HK-2 (cell line): ENCODE data around the gene TMPRSS13.
"Not testable (repeated sequence)": the region's sequence is repeated elsewhere in the genome, so short reads cannot be mapped to it uniquely, and the experiment has no call there.

Source experiments
- DNase-seq: peaks from one replicate; pipeline ENCODE4 v3.0.0-alpha.2; 2018; ENCODE audit not compliant: unreplicated experiment

The TMPRSS13 gene

GRCh38 chr11:117929142-117929915 lies at the start of gene TMPRSS13:
Gene TMPRSS13 (minus strand): TSS chr11:117929402. CDS start chr11:117929307, 95 bp downstream.
- DNase-seq, result no peak

DNA sequence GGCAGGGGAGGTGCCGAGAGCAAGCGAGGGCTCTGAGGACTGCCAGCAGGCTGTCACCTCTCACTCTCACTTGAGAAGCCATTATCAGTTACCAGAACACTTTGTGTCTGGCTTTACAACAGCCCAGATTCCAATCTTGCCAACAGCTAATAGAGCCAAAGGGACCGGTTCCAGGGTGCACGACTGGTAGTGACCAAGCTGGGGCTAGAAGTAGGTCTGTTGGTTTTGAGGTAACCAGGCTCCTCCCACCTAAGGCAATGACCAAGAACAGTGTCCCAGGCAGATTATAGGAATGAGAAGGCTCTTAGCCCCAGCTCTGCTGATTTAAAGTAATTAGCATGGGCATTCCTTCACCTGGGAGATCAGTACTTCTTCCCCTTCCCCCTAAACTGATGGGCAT lies 49.8 kb upstream of the TMPRSS13 start:
- no peak for DNase-seq

DNA sequence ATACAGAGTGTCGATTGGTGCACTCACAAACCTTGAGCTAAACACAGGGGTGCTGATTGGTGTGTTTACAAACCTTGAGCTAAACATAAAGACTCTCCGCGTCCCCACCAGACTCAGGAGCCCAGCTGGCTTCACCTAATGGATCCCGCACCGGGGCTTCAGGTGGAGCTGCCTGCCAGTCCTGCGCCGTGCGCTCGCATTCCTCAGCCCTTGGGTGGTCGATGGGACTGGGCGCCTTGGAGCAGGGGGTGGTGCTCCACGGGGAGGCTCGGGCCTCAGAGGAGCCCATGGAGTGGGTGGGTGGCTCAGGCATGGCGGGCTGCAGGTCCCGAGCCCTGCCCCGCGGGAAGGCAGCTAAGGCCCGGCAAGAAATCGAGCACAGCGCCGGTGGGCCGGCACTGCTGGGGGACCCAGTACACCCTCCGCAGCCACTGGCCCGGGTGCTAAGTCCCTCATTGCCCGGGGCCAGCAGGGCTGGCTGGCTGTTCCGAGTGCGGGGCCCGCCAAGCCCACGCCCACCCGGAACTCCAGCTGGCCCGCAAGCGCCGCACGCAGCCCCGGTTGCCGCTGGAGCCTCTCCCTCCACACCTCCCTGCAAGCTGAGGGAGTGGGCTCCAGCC lies 49.2 kb upstream of the TMPRSS13 start:
- DNase-seq, result not testable (repeated sequence)

DNA sequence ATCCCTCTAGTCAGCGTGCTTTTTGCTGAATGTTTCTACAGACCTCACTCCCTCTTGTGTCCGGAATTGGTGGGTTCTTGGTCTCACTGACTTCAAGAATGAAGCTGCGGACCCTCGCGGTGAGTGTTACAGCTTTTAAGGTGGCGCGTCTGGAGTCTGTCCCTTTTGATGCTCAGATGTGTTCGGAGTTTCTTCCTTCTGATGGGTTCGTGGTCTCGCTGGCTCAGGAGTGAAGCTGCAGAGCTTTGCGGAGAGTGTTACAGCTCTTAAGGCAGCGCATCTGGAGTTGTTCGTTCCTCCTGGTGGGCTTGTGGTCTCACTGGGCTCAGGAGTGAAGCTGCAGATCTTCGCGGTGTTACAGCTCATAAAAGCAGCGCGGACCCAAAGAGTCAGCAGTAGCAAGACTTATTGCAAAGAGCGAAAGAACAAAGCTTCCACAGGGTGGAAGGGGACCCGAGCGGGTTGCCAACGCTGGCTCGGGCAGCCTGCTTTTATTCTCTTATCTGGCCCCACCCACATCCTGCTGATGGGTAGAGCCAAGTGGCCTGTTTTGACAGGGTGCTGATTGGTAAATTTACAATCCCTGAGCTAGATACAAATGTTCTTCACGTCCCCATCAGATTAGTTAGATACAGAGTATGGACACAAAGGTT lies 48.5 kb upstream of the TMPRSS13 start:
- not testable (repeated sequence) for DNase-seq

DNA sequence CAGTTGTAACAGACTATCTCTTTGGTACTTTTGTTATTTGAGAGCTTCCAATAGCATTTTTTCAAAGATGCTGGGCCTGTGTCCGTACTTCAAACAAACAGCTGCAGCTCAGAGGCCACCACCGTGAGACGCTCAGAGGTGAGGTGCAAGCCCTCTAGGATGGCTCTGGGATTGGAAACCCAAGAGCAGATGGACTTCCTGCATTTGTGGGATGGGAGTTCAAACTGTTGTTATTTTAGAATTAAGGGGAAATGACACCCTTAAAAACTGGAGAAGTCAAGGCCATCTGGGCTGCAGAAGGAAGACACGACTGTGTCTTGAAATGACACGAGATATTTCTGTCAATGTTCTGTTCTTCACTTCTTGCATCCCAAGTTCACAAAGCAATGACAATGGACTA lies 47.8 kb upstream of the TMPRSS13 start:
- no peak for DNase-seq

DNA sequence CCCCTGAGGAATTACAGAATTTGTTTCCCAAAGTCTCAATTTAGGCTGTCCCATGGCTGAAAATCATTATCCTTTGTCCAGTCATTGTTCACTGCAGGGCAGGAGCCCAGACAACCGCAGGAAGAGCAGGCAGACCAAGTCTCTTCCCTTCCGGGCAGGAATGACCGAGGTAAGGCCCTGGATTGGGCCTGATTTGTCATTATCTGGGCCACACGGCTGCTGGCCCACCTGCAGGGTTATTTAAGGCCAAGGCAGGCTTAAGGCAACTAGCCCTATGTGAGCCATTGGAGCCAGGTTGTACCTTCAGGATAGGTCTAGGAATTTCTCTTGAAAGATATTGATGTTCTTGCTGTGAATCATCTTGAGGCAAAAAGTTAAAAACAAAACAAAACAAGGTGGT lies 47.2 kb upstream of the TMPRSS13 start:
- DNase-seq, result no peak

- no peak for DNase-seq
Observed at GRCh38 chr11:117973503-117973860, 44.3 kb upstream of the TMPRSS13 start.

DNA sequence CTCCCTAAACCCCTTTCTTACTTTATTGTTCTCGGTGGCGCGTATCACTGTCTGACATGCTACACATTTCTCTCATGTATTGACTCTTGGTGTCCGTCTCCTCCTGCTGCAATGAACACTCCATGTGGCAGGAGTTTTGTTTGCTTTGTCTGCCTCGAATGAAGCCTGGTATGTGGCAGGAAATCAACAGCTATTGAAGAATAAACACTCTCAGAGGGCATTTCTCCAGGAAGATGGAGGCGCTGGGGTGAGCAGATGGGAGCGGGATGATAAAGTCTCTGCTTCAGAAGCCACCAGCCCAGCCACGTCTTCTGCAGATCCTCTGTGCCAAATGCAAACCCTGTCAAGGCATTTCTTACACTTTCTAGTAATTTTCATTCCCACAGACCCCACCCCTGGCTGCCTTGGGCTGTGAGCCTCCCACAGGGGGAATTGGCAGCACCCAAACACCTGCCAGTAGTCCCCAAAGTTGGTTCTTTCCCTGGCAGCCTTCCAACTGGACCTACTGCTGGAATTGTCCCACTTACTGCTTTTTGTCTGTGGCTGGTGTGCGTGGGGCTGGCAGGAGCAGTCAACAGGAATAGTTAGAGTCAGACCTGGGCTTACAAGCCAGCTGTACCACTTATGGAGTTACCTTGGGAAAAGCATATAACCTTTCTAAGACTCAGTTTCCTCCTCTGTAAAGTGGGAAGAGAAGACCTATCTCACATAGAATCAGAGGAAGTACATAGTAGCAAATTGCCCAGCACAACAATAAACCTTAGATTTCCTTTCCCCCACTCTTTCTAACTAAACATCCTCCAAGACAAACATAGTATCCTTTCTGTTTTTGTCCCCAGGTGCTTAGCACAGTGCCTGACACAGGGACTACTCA lies 43.7 kb upstream of the TMPRSS13 start:
- no peak for DNase-seq

GRCh38 chr11:117972044-117972443 lies 42.8 kb upstream of the TMPRSS13 start:
- DNase-seq, result no peak

DNA sequence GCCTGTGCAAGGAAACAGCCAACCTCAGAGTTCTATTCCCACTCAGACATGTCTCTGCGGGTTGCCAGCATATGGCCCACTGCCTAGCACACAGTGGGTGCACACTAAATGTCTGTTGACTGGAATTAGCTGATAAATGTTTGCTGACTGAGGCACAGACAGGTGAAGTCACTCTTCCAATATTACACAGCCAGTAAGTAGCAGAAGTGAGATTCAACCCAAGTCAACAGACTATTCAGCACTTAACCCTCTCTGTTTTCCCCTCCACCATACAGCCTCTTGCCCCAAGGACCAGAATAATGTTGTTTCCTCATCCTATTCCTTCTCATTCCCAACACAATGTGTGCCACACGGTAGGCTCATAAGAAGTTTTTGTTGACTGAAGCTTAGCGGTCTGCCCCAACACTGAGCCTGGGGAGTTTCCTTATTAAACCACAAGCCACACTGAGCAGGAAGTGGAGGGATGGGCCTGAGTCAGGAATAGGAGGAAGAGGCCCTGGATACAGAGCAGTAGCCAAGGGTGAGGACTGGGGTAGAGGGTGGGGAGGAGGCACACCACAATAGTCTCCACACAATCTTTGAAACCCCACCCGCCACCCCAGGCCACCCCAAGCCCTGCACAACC lies 41.3 kb upstream of the TMPRSS13 start:
- DNase-seq, result peak; percentile 38

DNA sequence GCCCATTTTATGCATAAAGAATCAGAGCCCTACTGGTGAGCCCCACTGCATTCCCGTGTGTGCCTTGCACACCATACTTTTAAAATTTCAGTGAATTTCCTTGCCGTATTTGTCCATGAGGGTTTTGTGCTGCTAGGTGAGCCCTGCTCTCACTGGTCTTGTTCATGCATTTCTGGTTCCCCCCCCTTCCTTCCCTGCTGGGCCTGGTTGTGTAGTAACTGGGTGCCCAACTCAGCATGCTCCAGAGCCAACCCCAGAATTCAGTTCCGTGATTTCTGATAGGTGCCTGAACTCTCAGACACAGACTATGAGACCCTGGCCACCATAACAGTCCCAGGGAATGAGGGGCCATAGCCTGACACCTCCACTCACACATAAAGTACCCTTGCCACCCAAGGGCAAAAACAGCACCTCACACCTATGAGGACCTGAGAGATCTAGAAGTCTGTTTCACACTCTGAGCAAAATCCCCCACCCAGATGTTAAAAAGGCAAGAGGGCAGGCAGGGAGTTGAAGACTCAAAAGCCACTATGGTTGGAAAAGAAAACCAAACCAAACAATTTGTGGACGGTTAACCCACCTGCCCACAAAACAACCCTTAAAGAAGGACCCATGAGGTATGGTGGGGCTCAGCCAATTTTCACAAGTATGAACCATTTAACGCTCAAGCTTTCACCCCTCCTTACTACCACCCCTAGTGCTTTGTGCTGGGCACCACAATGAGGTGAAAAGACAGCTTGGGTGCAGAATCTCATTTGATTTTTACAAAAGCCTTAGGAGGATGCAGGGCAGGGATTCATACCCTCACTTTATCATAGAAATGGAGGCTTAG lies 40.2 kb upstream of the TMPRSS13 start:
- no peak for DNase-seq

DNA sequence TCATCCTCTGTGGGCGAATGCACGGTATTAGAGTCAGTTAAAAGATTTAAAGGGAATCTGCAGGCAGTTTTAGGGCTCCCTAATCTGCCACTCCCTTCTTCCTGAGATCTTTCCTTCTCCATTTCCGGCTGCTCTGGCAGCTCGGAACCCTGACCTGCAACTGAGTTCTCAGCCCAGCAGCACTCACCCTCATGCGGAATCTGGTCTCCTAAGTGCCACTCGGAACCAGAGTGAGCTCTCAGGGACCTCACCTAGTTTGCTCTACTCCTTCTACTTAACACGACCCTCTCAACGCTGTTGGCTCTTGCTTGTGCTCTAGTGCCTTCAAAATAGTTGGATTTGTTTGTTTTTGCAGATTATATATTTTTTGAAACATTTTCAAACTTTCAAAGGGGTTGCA lies 37.7 kb upstream of the TMPRSS13 start:
- no peak for DNase-seq

DNA sequence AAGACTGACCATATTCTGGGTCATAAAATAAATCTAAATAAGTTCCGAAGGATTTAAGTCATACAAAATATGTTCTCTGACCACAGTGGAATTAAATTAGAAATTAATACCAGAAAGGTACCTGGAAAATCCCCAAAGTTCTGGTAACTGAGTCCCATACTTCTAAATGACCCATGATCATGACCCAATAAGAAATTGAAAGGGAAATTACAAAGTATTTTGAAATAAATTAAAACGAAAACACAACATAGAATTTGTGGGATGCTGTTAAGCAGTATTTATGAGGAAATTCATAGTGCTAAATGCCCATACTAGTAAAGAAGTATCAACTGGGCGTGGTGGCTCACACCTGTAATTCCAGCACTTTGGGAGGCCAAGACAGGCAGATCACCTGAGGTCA lies 33.6 kb upstream of the TMPRSS13 start:
- no peak for DNase-seq

DNA sequence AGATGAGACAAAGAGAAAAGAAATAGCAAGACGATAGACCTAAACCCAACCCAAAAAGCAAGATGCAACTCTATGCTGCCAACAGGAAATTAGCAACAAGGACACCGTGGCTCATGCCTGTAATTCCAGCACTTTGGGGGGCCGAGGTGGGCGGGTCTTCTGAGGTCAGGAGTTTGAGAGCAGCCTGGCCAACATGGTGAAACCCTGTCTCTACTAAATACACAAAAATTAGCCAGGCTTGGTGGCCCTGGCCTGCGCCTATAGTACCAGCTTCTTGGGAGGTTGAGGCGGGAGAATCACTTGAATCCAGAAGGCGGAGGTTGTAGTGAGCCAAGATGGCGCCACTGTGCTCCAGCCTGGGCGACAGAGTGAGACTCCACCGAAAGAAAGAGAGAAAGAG lies 32.7 kb upstream of the TMPRSS13 start:
- no peak for DNase-seq

GRCh38 chr11:117960406-117960805 lies 31.2 kb upstream of the TMPRSS13 start:
- no peak for DNase-seq

DNA sequence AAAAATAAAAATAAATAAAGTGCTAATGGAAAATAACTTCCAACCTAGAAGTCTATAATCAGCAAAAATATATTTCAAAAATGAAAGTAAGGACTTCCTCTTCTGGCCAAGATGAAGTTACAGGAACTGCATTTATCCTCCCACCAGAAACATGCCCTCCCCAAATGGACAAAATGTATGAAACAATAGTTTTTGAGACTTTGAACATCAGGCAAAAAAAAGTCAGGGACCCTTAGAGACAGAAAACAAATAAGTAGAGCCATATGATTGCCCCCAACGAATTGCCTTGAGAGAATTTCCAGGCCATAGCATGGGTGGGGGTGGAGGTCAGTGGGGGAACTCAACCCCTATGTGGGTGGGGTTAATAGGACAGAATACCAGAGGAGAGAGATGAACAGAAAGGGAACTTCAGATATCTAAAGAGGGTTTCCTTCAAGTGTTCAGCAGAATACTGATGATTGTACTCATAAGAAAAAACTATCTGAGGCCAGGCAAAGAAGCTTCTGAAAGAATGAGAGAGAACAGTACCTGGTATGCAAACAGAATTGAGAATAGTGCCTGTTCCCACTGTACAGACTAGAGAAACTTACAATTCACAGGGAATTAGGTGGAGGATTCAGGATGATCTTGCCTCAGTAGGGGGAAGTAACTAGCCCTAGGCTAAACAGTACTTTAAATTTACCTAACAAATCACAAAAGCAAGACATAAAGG lies 30.4 kb upstream of the TMPRSS13 start:
- no peak for DNase-seq

GRCh38 chr11:117958949-117959348 lies 29.7 kb upstream of the TMPRSS13 start:
- DNase-seq, result no peak

DNA sequence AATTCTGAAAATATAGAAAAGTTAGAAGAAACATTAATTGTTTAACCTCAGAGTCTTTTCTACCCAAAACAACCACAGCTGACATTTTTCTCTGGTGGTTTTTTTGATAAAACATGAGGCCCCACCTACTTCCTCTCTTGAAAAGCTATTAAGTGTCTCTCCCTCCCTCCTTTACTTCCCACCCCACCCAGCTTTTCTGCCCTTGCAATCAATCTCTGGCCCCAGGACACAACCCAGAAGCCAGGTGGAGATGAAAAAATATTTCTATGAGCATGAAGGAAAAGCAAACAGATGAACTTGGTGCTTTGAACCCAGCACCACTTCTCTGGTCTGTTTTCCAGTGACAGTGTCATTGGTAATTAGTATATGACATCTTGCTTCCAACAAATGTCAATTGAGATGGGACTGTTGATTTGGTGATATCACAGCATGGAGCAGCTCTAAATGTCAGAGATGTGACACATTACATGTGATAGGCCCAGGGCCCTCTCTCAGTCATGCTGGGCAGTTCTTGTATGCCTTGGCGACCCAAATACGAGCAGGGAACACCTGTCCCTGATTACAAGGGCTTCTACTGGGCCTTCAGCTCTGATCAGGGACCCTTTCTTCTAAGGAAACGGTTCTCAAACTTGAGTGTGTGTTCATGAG lies 23.9 kb upstream of the TMPRSS13 start:
- DNase-seq, result no peak
